AG20443 (cell line): Measurements from ENCODE around the gene CLEC16A.

Experiments used
- DNase-seq: peaks from one replicate; pipeline ENCODE4 v3.0.0; 2012; ENCODE audit warnings: low spot score, mixed read lengths

CLEC16A gene

DNA sequence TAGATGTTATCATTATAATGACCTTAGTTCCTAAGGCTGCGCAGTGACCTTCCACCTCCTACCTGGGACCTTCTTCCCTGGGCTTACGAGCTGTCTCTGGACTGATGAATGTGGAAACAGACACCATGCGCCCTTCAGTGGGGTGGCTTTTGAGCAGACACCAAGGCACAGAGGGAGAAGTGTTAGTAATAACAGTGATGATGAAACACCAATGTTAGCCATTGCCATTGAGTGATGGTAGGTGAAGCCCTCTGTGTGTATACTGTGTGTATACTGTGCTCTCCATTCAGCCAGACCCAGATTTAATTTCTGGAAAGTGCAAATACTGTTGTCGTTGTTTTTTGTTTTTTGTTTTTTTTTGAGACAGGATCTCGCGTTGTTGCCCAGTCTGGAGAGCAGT lies 44.5 kb downstream of the CLEC16A start:
- DNase-seq: no peak

DNA sequence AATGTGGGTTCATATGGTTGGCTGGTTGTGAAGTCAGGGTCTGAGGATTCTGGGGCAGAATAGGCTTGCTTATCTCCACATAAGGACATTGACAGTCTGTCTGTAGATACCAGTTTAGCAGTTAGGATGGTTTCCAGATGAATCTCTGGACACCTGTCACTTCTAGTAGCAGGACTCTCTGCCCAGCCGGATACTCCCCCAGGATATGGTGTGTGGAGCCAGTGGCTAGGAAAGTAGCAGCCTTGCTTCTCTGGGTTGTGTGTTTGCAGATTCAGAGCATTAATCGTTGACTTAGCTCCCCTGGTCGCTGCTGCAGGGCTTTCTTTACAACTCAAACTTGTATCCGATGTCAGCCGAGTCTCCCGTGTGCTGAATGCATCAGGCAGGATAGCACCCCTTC lies 45.2 kb downstream of the CLEC16A start:
- DNase-seq: no peak

GRCh38 chr16:10990378-10990777 lies 46.0 kb downstream of the CLEC16A start:
- DNase-seq: no peak

- peak; percentile 37 for DNase-seq
Measured at GRCh38 chr16:10992112-10992511, 47.7 kb downstream of the CLEC16A start.

GRCh38 chr16:10992797-10993196 lies 48.4 kb downstream of the CLEC16A start:
- DNase-seq: peak; percentile 85

GRCh38 chr16:10993649-10994048 lies 49.3 kb downstream of the CLEC16A start:
- DNase-seq: no peak

DNA sequence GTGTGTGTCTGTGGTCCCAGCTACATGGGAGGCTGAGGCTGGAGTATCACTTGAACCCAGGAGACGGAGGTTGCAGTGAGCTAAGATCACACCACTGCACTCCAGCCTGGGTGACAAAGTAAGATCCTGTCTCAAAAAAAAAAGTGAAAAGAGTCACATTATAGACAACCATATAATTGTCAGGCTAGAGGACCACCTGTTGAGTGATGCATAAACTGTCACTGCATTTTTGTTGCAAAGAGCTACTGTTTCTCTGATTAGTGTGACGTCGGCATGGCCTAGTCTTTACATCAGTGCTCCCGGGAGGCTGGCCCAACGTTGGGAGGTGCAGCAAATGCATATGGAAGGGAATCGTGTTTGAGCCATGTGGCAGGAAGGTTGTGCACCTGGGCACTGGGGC lies 50.2 kb downstream of the CLEC16A start:
- no peak for DNase-seq

GRCh38 chr16:10995565-10995964 lies 51.2 kb downstream of the CLEC16A start:
- no peak for DNase-seq

DNA sequence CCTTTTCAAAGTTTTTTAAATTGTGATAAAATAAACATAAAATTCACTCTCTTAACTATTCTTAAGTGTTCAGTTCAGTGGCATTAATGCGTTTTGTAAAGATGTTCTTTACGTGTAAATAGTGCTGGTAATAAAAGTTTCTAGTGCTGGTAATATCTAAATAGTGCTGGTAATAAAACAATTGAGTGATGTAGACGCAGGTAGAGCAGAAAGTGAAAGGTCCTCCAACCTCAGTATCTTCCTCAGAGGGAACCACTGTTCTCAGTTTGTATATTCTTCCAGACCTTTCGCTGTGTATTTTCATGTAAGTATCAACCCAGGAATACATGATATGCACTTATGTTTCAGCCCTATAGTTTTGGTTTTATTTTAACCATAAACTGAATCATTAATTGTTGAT lies 53.1 kb downstream of the CLEC16A start:
- no peak for DNase-seq

DNA sequence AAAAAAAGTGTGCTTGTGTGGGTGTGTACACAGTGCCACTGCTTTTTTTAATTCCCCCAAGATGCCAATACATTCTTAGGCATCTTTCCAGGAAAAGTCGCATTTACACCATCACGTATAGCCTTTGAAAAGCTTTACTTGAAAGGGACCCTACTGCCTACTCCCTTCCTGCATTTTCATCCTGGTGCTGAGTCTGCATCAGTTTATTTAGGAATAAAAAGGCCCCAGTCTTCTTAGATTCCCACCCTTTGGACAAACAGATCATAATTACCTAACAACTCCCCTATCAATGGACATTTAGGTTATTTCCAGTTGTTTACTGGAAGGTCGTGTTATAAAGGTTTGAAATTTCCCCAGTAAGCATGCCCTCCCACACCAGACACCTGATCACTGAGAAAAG lies 54.9 kb downstream of the CLEC16A start:
- no peak for DNase-seq

DNA sequence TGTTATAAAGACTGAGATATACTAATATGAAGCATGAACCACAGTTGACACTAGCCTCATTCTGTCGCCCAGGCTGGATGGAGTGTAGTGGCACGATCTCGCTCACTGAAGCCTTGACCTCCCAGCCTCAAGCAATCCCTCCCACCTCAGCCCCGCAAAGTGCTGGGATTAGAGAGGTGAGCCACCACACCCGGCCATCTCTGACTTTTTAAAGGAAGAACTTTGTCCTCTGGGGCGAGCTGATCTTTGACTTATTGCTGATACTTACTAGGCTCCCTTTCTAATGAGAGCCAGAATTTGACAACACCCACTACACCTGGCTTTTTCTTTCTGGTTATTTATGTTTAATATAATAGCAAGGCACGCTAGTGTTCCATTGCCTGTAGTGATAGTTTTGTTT lies 57.2 kb downstream of the CLEC16A start:
- no peak for DNase-seq

DNA sequence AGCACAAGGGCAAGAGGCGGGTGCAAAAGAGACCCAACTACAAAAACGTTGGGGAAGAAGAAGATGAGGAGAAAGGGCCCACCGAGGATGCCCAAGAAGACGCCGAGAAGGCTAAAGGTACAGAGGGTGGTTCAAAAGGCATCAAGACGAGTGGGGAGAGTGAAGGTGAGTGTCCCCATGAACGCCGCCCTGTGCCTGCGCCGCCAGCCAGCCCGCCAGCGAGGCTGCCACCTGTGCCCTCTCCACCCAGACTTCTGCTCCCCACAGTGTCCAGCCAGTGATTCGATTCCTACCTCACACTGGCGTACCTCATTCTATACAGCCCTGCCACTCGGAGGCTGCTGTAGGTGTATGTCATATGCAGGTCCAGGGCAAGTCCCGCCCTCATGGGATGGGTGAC lies 58.8 kb downstream of the CLEC16A start:
- DNase-seq: no peak

GRCh38 chr16:11004351-11004750 lies 60.0 kb downstream of the CLEC16A start:
- DNase-seq: peak; percentile 67

- DNase-seq: peak; percentile 85
Measured at GRCh38 chr16:11004973-11005610, 60.7 kb downstream of the CLEC16A start.

GRCh38 chr16:11005611-11005975 lies 61.2 kb downstream of the CLEC16A start:
- DNase-seq: peak; percentile 55

DNA sequence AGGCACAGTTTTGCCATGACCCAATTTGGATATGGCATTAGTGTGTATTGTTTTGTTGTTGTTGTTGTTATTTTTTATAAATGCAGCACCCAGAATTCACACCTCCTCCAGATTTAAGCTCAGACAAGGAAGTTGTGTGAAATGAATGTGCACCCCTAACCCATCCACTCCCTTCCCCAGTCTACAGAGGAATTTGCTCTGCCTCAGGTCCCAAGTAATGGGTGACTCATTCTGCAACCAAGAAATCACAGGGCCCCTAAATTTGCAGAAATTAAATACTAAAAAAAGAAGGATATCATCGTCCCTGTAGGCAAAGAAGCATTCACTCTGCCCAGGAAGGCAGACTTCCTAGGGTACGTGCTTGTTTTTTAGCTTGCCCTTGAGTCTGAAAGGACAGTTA lies 62.3 kb downstream of the CLEC16A start:
- no peak for DNase-seq

DNA sequence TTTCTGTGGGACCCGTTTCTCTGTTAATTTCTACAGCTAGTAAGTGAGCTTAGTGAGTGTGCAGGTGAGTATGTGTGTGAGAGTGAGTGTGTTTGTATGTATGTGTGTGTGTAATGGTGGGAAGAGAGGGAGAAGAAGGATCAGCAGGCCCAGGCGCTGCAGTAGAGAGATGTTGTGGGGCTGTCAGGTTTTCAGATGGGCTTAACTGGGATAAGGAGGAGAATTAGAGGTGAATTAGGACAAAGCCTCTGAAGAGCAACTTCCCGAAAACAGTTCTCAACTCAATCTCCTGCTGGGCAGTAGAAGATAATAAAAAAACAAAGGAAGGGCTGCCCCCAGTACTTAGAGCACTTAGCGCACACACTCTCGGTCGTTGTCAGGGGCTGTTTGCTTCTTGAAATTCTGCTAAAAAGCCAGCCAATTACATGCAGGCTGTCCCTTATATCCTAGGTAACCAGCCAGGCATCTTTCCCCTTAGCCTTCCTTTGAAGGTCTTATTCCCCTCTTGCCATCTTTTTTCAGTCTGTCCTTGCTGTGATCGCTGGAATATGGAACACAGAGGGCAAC lies 63.4 kb downstream of the CLEC16A start:
- no peak for DNase-seq

- no peak for DNase-seq
Measured at GRCh38 chr16:11009027-11009755, 64.8 kb downstream of the CLEC16A start.

DNA sequence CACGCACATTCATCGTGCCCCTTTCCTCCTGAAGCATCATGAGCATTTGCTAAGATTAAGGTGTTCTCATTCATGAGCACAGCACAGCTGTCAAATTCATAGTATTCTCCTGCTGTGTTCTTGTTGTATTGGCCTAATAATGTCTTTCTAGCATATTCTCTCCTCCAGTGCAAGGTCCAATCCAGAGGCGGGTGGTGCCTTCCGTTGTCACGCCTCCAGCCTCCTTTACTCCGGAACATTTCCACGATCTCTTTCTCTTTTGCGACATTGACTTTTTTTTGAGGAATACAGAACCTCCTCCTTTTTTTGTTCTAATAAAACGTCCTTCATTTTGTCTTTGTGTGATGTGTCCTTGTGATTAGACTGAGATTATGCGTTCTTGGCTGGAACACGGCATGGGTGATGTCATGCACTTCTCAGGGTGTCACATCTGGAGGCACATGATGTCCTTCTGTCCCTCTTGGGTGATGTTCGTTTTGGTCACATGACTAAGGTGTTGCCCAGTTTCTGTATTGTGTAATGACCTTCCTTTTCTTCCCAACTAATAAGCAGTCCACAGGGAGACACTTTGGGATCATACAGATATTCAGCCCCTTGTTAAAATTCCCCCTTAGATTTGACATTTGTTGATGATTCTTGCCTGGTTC lies 66.3 kb downstream of the CLEC16A start:
- no peak for DNase-seq

GRCh38 chr16:11011326-11011725 lies 67.0 kb downstream of the CLEC16A start:
- no peak for DNase-seq

- no peak for DNase-seq
Measured at GRCh38 chr16:11012841-11013240, 68.5 kb downstream of the CLEC16A start.

DNA sequence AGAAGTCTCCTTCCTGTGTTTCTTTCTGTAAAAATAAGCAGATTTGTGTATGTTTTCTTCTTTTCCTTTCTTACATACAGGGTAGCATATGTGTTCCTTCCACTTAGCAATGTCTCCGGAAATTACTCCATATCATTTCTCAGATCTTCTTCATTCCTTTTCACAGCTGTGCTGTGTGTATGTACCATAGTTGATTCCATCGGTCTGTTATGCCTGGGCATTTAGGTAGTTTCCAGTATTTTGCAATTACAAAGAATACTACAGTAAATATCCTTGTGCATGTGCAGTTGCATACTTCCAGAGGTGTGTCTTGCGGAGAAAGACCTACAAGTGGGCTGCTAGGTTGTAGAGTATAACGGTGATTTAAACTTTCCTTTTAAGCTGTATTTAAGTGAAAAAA lies 69.8 kb downstream of the CLEC16A start:
- no peak for DNase-seq

GRCh38 chr16:11015076-11015475 lies 70.7 kb downstream of the CLEC16A start:
- no peak for DNase-seq
